Measurements from ENCODE around the gene NETO2.

DNA sequence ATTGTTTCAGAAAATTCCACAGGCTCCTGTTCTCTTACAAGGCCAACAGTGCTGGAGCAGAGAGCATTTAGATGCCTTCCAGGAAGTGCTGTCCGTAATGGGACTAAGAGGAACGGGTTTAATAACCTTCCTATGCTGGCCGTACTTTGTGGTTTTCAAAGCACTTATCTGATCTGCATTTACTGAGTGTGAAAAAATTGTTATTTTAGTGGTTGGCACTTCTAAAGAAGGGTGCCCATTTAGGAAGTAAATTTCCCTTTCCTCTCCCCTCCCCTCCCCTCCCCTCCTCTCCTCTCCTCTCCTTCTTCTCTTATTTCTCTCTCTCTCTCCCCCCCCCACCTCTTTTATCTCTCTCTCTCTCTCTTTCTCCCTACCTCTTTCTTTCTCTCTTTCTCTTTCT lies 98.3 kb downstream of the NETO2 start:
- no peak for TF ChIP-seq CTCF (conservative IDR thresholded peaks at IDR 0.05; ENCODE audit: low read depth, low read length)
- no peak for TF ChIP-seq EZH2 (IDR thresholded peaks at IDR 0.05; ENCODE audit: low read length, unreplicated experiment)
- no peak for TF ChIP-seq EZH2phosphoT487 (IDR thresholded peaks at IDR 0.05; ENCODE audit: borderline replicate concordance, low read length)
